Uterus (tissue), 2 donors: ENCODE measurements around the gene RB1.

Source experiments
- CTCF ChIP-seq, 4 experiments: fragments of 200-600 bp in 2 of 4; fragments of 450-650 bp in 2 of 4; sonication (generic) in 2 of 4; IDR thresholded peaks; one replicate each; pipeline ENCODE4 v1.5.1; 2016 to 2019; ENCODE audit warnings: antibody characterized with exemption in 4 of 4, mild to moderate bottlenecking in 2 of 4, moderate library complexity in 1 of 4
- POLR2A ChIP-seq, 2 donors: fragments of 450-650 bp; IDR thresholded peaks; one replicate each; pipeline ENCODE4 v1.6.1; 2016; ENCODE audit warnings: antibody characterized with exemption in 2 of 2, mild to moderate bottlenecking in 1 of 2, moderate library complexity in 1 of 2

- no peak for TF ChIP-seq CTCF (IDR thresholded peaks at IDR 0.05)
- TF ChIP-seq POLR2A (IDR thresholded peaks at IDR 0.05), result no peak
Observed at GRCh38 chr13:48353590-48353989, 50.0 kb downstream of the RB1 start.
